ENCODE measurements around the gene CMTM3.
"Not testable (repeated sequence)": the region's sequence is repeated elsewhere in the genome, so short reads cannot be mapped to it uniquely, and the experiment has no call there.

CMTM3 gene

DNA sequence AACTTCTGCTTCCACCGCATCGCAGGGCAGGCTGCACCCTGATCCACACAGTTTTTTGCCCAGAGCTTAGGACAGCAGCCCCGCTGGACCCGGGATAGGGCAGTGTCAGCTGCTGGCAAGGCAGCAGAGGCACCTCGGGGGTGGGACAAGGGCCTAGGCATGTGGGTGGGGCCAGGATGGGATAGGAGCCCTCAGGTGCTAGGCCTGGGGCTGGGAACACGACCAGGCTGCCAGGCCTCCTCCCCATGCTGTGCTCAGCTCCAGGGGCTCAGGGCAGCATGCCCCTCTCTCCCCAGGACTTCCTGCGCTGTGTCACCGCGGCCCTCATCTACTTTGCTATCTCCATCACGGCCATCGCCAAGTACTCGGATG is 4.6 kb downstream of the CMTM3 start:
- in situ Hi-C loops (cut with HindIII; ENCODE audit: low sequenced_read_pairs): no loop called here
- H3K4me3 ChIP-seq (ENCODE audit: low read depth, low read length): no peak overlapping the region
- TF ChIP-seq, protein P1, sequence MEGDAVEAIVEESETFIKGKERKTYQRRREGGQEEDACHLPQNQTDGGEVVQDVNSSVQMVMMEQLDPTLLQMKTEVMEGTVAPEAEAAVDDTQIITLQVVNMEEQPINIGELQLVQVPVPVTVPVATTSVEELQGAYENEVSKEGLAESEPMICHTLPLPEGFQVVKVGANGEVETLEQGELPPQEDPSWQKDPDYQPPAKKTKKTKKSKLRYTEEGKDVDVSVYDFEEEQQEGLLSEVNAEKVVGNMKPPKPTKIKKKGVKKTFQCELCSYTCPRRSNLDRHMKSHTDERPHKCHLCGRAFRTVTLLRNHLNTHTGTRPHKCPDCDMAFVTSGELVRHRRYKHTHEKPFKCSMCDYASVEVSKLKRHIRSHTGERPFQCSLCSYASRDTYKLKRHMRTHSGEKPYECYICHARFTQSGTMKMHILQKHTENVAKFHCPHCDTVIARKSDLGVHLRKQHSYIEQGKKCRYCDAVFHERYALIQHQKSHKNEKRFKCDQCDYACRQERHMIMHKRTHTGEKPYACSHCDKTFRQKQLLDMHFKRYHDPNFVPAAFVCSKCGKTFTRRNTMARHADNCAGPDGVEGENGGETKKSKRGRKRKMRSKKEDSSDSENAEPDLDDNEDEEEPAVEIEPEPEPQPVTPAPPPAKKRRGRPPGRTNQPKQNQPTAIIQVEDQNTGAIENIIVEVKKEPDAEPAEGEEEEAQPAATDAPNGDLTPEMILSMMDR (IDR thresholded peaks at IDR 0.05; ENCODE audit: low read depth, low read length): no peak
- DNase-seq (ENCODE audit: low read depth, low spot score): no peak

DNA sequence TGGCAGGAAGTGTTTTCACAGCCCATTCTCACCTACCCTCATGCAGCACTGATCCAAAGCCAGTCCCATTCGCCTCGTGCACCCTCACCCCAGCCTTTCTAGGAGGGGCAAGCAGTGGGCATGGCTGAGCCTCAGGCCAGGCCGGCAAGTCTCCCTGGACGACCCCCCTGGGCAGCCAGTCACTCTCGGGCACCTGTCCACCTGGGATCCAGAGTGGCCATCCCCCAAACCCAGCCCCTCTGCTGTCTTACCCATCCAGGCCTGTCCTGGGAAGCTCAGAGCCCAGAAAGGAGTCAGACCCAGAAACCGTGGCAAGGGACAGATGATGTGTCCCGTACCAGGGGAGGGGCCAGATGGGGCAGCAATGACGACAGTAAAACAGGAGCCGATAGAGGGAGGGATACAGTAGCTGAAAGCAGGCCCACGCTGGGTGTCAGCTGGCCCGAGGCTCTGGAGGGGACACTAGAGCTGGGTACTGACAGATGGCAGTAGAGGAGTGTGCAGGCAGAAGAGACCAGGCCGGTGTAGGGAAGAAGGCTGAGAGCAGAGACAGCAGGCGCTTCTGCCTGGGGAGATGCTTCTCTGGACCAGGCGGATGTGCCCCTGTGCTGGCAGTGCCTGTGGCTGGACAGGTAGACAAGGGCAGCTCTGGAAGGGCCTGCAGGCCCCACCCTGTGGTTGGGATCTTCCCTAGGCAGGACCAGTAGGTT is 5.8 kb downstream of the CMTM3 start:
- TF ChIP-seq, protein P1 (IDR thresholded peaks at IDR 0.05; ENCODE audit: low read depth, low read length): no peak
- no peak overlapping the region for H3K4me3 ChIP-seq (ENCODE audit: low read depth, low read length)
- no peak for DNase-seq (ENCODE audit: low read depth, low spot score)
- in situ Hi-C loops (cut with HindIII; ENCODE audit: low sequenced_read_pairs): no loop called here

DNA sequence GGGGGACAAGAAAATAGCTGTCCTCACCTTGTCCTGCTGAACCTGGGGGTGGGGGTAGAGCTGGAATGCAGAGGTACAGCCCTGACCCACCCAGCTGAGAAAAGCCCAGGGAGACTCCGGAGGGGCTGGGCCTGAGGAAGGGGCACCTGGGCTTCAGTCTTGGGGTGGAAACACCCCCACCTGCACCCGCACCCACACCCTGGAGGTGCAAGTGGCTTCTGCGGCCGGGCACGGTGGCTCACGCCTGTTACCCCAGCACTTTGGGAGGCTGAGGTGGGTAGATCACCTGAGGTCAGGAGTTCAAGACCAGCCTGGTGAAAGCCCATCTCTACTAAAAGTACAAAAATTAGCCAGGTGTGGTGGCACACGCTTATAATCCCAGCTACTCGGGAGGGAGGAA is 7.4 kb downstream of the CMTM3 start:
- in situ Hi-C loops (cut with HindIII; ENCODE audit: low sequenced_read_pairs); DNase-seq (ENCODE audit: low read depth, low spot score): not testable (repeated sequence)

DNA sequence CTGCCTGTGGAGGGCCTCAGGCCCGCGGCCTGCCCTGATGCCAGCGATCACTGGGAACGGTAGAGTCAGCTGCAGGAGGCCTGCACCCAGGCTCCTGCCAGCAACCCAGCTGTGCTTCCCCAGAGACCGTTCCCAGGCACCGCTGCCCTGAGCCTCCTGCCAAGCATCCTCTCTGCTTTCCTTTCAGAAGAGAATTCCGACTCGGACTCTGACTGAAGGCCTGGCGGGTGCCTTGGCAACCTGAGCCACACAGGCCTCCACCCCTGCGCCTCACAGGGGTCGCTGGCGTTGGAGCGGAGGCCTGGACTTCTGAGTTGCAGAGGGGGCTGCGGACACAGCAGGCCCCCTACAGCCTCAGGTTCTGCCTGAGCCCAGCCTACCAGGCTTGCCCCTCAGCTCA is 7.9 kb downstream of the CMTM3 start:
- in situ Hi-C loops (cut with HindIII; ENCODE audit: low sequenced_read_pairs): no loop called here
- no peak overlapping the region for H3K4me3 ChIP-seq (ENCODE audit: low read depth, low read length)
- TF ChIP-seq, protein P1 (IDR thresholded peaks at IDR 0.05; ENCODE audit: low read depth, low read length): no peak
- peak; percentile 53 for DNase-seq (ENCODE audit: low read depth, low spot score)

More for the DNA sequence above, 7.4 kb downstream of the CMTM3 start:
- not testable (repeated sequence) for H3K4me3 ChIP-seq (ENCODE audit: low read depth, low read length)

DNA sequence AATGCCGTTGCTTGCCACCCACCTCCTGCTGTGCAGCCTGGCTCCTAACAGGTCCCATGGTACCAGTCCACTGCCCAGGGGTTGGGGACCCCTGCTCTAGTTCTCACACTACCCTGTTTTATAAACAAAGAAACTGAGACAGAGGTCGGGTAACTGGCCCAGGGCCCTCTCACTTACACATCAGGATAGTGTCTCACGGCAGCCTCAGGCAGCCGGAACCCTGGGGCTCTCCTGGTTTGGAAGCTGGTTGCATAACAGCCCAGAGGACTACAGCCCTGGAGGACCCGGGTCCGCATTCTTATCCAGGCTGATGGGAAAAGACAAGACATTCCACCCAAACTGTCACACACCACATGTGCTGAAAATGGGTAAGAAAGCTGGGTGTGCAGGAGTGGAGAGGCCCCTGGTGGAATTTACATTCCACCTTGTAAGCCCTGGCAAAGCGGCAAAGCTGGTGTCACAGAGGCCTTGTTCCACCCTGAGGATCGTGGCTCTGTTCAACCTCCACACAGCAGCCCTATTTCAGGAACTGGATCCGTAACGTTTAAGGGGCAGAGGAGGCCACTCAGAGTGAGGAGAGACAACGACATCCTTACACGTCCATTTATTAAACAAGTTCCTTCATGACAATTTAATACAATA is 9.8 kb downstream of the CMTM3 start:
- TF ChIP-seq, protein P1 (IDR thresholded peaks at IDR 0.05; ENCODE audit: low read depth, low read length): no peak
- in situ Hi-C loops (cut with HindIII; ENCODE audit: low sequenced_read_pairs): no loop called here
- DNase-seq (ENCODE audit: low read depth, low spot score): no peak
- H3K4me3 ChIP-seq (ENCODE audit: low read depth, low read length): no peak overlapping the region

DNA sequence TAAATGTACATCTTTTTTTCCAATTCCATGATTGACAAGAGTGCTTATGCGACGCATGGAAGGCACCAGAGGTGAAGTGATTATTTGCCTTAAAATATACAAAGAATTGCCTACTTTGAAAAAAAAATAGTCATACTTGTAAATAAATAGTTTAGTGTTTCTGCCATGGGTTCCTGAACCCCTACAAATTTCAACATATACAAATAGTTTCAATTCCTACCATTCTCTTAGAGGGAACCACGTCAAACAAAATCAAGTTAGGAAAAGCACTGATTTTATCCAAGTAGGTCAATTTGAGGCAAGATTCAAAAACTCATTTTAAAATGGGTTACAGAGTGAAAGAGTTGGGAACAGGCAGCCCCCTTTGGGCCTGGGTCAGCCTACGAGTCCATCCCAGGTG is 11.7 kb downstream of the CMTM3 start:
- H3K4me3 ChIP-seq (ENCODE audit: low read depth, low read length): no peak overlapping the region
- in situ Hi-C loops (cut with HindIII; ENCODE audit: low sequenced_read_pairs): no loop called here
- no peak for DNase-seq (ENCODE audit: low read depth, low spot score)

DNA sequence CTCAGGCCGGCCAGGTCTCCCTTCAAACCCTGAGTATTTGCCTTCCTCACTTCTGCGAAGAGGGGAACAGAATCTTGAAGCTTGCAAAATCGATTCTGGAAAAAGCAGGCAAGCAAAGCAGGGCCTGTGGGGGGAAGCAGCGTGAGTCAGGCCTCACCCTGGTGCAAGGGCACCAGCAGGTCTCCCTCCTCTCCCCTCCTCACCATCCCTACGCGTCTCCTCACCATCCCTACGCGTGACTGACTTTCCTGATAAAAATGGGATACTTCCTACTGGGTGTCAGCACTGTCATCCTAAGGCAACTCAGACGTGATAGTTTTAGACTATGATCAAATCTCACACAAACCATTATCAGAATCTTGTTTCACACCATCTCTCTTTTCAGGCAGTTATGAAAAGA is 12.1 kb downstream of the CMTM3 start:
- H3K4me3 ChIP-seq (ENCODE audit: low read depth, low read length): no peak overlapping the region
- in situ Hi-C loops (cut with HindIII; ENCODE audit: low sequenced_read_pairs): no loop called here
- peak; percentile 18 for DNase-seq (ENCODE audit: low read depth, low spot score)
- TF ChIP-seq, protein P1 (IDR thresholded peaks at IDR 0.05; ENCODE audit: low read depth, low read length): no peak

More for the DNA sequence above, 11.7 kb downstream of the CMTM3 start:
- TF ChIP-seq, protein P1 (IDR thresholded peaks at IDR 0.05; ENCODE audit: low read depth, low read length): no peak
